ENCODE data around the gene RECQL5.

RECQL5 gene

GRCh38 chr17:75654176-75654575 lies 12.8 kb downstream of the RECQL5 start:
- TF ChIP-seq POLR2AphosphoS5 (IDR thresholded peaks at IDR 0.05; ENCODE audit: low read depth, low read length) = no peak
- no peak for TF ChIP-seq POLR2A (IDR thresholded peaks at IDR 0.05; ENCODE audit: low read depth, low read length)
- no peak for TF ChIP-seq SPI1 (IDR thresholded peaks at IDR 0.05; ENCODE audit: low read depth, low read length)
- no peak for TF ChIP-seq PAX5 (IDR thresholded peaks at IDR 0.05; ENCODE audit: insufficient read depth, low read length, severe bottlenecking)
- TF ChIP-seq TAF1 (IDR thresholded peaks at IDR 0.05; ENCODE audit: low read depth, low read length) = no peak
- DNase-seq (ENCODE audit: insufficient read length, low spot score) (no peak), FAIRE-seq (peak; percentile 40)

- TF ChIP-seq POLR2A (IDR thresholded peaks at IDR 0.05; ENCODE audit: low read depth, low read length) (no peak), PAX5 (IDR thresholded peaks at IDR 0.05; ENCODE audit: insufficient read depth, low read length, severe bottlenecking) (no peak), POU2F2 (IDR thresholded peaks at IDR 0.05; ENCODE audit: low read depth, low read length) (no peak), SPI1 (IDR thresholded peaks at IDR 0.05; ENCODE audit: low read depth, low read length) (no peak), TAF1 (IDR thresholded peaks at IDR 0.05; ENCODE audit: low read depth, low read length) (no peak), POLR2AphosphoS5 (IDR thresholded peaks at IDR 0.05; ENCODE audit: low read depth, low read length) (no peak)
- DNase-seq (ENCODE audit: insufficient read length, low spot score) (peak; percentile 55), FAIRE-seq (peak; percentile 71)
Observed at GRCh38 chr17:75652934-75653549, 13.9 kb downstream of the RECQL5 start.

GRCh38 chr17:75652341-75652740 lies 14.6 kb downstream of the RECQL5 start:
- TF ChIP-seq POLR2AphosphoS5 (IDR thresholded peaks at IDR 0.05; ENCODE audit: low read depth, low read length) (no peak), SPI1 (IDR thresholded peaks at IDR 0.05; ENCODE audit: low read depth, low read length) (no peak), TAF1 (IDR thresholded peaks at IDR 0.05; ENCODE audit: low read depth, low read length) (no peak), PAX5 (IDR thresholded peaks at IDR 0.05; ENCODE audit: insufficient read depth, low read length, severe bottlenecking) (no peak), POLR2A (IDR thresholded peaks at IDR 0.05; ENCODE audit: low read depth, low read length) (no peak), POU2F2 (IDR thresholded peaks at IDR 0.05; ENCODE audit: low read depth, low read length) (no peak)
- no peak for DNase-seq (ENCODE audit: insufficient read length, low spot score)
- no peak for FAIRE-seq

- FAIRE-seq = no peak
- no peak for DNase-seq (ENCODE audit: insufficient read length, low spot score)
Observed at GRCh38 chr17:75650874-75651273, 16.1 kb downstream of the RECQL5 start.

GRCh38 chr17:75649687-75650086 lies 17.3 kb downstream of the RECQL5 start:
- FAIRE-seq (no peak), DNase-seq (ENCODE audit: insufficient read length, low spot score) (no peak)
- TF ChIP-seq PAX5 (IDR thresholded peaks at IDR 0.05; ENCODE audit: insufficient read depth, low read length, severe bottlenecking) = no peak
- no peak for TF ChIP-seq SPI1 (IDR thresholded peaks at IDR 0.05; ENCODE audit: low read depth, low read length)
- no peak for TF ChIP-seq POU2F2 (IDR thresholded peaks at IDR 0.05; ENCODE audit: low read depth, low read length)
- no peak for TF ChIP-seq TAF1 (IDR thresholded peaks at IDR 0.05; ENCODE audit: low read depth, low read length)
- TF ChIP-seq POLR2A (IDR thresholded peaks at IDR 0.05; ENCODE audit: low read depth, low read length) = no peak
- no peak for TF ChIP-seq POLR2AphosphoS5 (IDR thresholded peaks at IDR 0.05; ENCODE audit: low read depth, low read length)

More at GRCh38 chr17:75650874-75651273, 16.1 kb downstream of the RECQL5 start:
- TF ChIP-seq SPI1 (IDR thresholded peaks at IDR 0.05; ENCODE audit: low read depth, low read length) (no peak), POLR2AphosphoS5 (IDR thresholded peaks at IDR 0.05; ENCODE audit: low read depth, low read length) (no peak), POLR2A (IDR thresholded peaks at IDR 0.05; ENCODE audit: low read depth, low read length) (no peak), POU2F2 (IDR thresholded peaks at IDR 0.05; ENCODE audit: low read depth, low read length) (no peak), PAX5 (IDR thresholded peaks at IDR 0.05; ENCODE audit: insufficient read depth, low read length, severe bottlenecking) (no peak), TAF1 (IDR thresholded peaks at IDR 0.05; ENCODE audit: low read depth, low read length) (no peak)

- FAIRE-seq = no peak
- TF ChIP-seq POLR2A (IDR thresholded peaks at IDR 0.05; ENCODE audit: low read depth, low read length) (no peak), POLR2AphosphoS5 (IDR thresholded peaks at IDR 0.05; ENCODE audit: low read depth, low read length) (no peak), TAF1 (IDR thresholded peaks at IDR 0.05; ENCODE audit: low read depth, low read length) (no peak), PAX5 (IDR thresholded peaks at IDR 0.05; ENCODE audit: insufficient read depth, low read length, severe bottlenecking) (no peak), SPI1 (IDR thresholded peaks at IDR 0.05; ENCODE audit: low read depth, low read length) (no peak), POU2F2 (IDR thresholded peaks at IDR 0.05; ENCODE audit: low read depth, low read length) (no peak)
- no peak for DNase-seq (ENCODE audit: insufficient read length, low spot score)
Observed at GRCh38 chr17:75647921-75648320, 19.0 kb downstream of the RECQL5 start.

- TF ChIP-seq POLR2A (IDR thresholded peaks at IDR 0.05; ENCODE audit: low read depth, low read length) (no peak), SPI1 (IDR thresholded peaks at IDR 0.05; ENCODE audit: low read depth, low read length) (no peak), POLR2AphosphoS5 (IDR thresholded peaks at IDR 0.05; ENCODE audit: low read depth, low read length) (no peak), TAF1 (IDR thresholded peaks at IDR 0.05; ENCODE audit: low read depth, low read length) (no peak), POU2F2 (IDR thresholded peaks at IDR 0.05; ENCODE audit: low read depth, low read length) (no peak), PAX5 (IDR thresholded peaks at IDR 0.05; ENCODE audit: insufficient read depth, low read length, severe bottlenecking) (no peak)
- FAIRE-seq = no peak
Observed at GRCh38 chr17:75647061-75647460, 19.9 kb downstream of the RECQL5 start.

GRCh38 chr17:75646638-75646992 lies 20.3 kb downstream of the RECQL5 start:
- TF ChIP-seq POU2F2 (IDR thresholded peaks at IDR 0.05; ENCODE audit: low read depth, low read length) (no peak), POLR2A (IDR thresholded peaks at IDR 0.05; ENCODE audit: low read depth, low read length) (no peak), PAX5 (IDR thresholded peaks at IDR 0.05; ENCODE audit: insufficient read depth, low read length, severe bottlenecking) (no peak), TAF1 (IDR thresholded peaks at IDR 0.05; ENCODE audit: low read depth, low read length) (no peak), POLR2AphosphoS5 (IDR thresholded peaks at IDR 0.05; ENCODE audit: low read depth, low read length) (no peak), SPI1 (IDR thresholded peaks at IDR 0.05; ENCODE audit: low read depth, low read length) (no peak)
- no peak for FAIRE-seq
- no peak for DNase-seq (ENCODE audit: insufficient read length, low spot score)

More at GRCh38 chr17:75647061-75647460, 19.9 kb downstream of the RECQL5 start:
- DNase-seq (ENCODE audit: insufficient read length, low spot score) = no peak

- DNase-seq (ENCODE audit: insufficient read length, low spot score) (peak; percentile 49), FAIRE-seq (peak; percentile 86)
Observed at GRCh38 chr17:75645889-75646637, 20.9 kb downstream of the RECQL5 start.

More at GRCh38 chr17:75645889-75646637, 20.9 kb downstream of the RECQL5 start:
- no peak for TF ChIP-seq TAF1 (IDR thresholded peaks at IDR 0.05; ENCODE audit: low read depth, low read length)
- TF ChIP-seq POLR2A (IDR thresholded peaks at IDR 0.05; ENCODE audit: low read depth, low read length) = no peak
- no peak for TF ChIP-seq PAX5 (IDR thresholded peaks at IDR 0.05; ENCODE audit: insufficient read depth, low read length, severe bottlenecking)
- TF ChIP-seq POLR2AphosphoS5 (IDR thresholded peaks at IDR 0.05; ENCODE audit: low read depth, low read length) = no peak
- TF ChIP-seq SPI1 (IDR thresholded peaks at IDR 0.05; ENCODE audit: low read depth, low read length) = peak; percentile 56

All from GM12891 (cell line).